Activated CD4-positive, CD25-positive, alpha-beta regulatory T cell treated with anti-CD3 and anti-CD28 coated beads, Interleukin-2, amount 50 U/mL, for 72 hours (primary cell): ENCODE data around the gene PAFAH1B1.
A peak's percentile ranks its signal among the peaks of the same experiment; 100 is the strongest.

Source experiments
- DNase-seq: peaks from one replicate; pipeline ENCODE4 v3.0.0; 2021

The PAFAH1B1 gene

DNA sequence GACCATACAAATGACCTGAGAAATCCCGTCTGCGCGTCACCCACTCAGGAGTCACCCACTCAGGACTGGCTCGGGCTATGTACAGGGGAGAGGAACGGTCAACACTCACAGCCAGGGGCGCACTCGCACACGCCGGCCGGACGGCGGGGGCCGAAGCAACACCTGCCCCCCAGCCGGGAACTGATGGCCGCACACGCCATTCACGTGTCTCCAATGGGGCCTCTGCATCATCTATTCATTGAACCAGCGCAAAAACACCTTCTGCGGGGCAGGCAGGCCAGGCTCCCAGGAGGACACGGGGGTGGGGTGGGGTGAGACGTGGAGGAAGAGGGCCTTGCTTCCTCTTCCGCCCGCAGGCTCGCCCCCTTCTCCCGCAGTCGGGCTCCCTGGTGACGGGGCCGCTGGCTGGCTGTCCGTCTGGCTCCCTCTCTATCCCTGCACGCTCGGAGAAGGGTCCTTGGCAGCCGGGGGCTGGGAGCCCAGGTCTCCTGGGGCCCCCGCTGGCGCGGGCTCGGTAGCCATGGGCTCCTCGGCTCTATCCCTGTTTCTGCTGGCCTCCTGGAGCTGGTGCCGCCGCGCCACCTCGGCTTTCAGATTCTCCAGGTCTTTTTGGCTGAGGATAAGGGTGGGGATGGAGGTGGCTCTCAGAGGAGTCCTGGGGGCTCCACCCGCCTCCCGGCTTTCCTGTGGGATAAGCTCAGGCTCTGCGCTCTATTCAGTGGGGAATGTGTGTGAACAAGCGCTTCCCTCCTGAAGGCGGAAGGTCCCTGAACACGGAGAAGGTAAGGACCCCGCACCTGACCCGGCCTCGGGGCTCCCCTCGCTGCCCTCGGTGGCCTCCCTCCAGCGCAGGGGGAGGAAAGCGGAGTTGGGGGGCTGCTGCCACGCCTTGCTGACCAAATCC lies 97.0 kb downstream of the PAFAH1B1 start:
- no peak for DNase-seq

DNA sequence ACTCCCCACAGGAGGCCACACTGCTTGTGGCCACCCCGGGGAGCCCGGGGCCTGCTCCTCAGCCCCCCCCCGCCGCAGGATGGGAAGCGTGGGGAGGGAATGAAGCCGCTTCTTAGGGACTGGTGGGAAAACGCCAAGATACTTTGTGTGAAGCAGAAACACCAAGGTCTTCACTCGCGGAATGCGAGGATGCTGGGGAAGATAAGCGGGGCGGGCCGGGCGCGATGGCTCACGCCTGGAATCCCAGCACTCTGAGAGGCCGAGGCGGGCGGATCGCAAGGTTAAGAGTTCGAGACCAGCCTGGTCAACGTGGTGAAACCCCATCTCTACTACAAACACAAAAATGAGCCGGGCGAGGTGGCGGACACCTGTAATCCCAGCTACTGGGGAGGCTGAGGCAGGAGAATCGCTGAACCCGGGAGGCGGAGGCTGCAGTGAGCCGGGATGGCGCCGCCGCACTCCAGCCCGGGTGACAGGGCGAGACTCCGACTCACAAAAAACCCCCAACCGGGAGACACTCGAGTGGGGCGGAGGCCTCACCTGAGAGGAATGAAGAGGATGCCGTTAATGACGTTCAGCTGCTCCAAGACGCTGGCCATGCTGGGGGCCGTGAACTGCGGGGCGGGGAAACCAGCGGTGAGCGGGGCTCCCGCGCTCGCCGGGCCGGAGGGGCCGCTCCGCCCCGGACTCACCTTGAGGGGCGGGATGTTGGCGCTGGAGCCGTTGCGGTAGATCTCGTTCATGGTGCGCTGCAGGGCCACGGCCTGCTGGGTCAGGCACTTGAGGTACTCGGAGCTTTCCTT lies 97.8 kb downstream of the PAFAH1B1 start:
- no peak for DNase-seq

DNA sequence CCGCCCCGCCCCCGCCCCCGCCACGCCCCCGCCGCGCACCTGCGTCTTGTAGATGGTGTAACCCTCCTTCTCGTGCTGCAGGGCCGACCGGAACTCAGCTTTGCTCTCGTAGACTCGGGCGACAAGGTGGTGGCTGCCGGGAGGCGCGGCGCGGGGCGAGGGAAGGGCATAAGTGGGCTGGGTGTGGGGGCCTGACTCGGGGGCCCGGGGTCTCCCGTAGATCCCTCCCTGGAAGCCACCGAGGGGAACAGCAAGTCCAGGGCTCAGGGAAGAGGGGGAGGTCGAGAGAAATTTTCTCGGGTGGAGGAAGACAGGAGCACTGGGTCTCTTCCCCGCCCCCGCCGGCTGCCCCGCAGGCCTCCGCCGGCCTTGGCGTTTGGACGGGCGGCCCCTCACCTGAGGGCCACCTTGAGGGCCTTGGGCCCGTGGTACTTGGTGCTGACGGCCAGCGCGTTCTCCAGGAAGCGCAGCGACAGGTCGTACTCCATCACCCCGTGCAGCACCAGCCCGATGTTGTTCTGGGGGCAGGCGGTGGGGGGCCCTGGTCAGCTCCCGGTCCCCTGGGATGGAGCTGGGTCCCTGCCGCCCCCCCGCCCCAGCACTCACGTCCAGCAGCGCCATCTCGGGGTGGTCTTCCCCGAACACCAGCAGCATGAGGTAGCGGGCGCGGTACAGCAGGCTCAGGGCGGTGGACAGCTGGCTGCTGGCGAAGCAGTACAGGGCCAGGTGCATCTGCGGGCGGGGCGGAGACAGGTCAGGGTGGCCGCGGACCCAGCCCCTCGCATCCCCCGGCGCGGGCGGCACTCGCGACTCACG lies 98.7 kb downstream of the PAFAH1B1 start:
- no peak for DNase-seq

DNA sequence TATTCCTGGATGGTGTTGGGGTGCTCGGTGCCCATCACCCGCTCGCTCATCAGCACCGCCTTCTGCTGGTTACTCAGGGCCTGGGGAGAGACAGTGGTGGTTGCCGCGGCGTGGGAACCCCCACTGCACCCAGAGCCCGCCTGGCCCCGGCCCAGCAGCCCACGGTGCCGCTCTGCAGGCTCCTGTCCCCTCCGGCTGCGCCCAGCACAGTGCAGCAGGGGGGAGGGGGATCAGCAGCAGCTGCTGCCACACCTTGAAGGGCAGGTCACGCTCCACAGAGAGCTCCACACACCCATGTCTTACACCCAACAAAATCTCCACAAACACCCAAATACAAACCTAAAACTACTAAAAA lies 99.3 kb downstream of the PAFAH1B1 start:
- DNase-seq = no peak

DNA sequence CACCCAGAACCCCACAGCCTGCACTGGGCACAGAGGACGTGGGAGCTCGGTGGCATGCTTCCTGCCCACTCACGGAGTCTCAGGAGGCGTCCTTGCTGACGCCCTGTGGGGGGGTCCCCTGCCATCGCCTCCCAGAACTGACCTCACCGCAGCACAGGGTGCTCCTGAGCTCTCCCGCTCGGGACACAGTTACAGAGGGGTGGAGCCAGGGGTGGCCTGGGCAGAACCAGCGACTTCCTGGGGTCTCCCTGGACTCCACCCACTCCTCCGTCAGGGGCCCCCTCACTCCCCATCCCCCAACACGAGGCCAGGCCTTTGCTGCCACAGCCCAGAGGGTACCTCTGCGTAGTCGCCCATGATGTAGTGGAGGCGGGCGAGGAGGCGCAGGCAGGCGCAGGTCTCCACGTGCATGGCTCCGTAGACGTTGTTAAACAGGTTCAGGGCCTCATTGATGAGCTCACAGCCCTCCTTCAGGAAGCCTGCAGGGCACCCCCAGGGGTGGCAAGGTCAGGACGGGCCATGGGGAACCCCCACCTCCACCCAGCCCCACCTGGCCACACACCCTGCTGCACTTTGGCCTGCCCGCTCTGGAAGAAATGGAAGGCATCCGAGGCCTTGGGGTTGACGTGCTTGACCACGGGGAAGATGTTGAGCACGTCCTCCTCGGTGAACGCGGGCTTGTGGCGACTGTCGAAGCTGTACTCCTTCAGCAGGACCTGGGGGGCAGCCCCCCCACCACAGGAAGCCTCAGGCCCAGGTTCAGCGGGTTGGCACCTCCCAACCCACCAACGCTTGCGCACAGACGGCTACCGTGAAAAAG lies 100.3 kb downstream of the PAFAH1B1 start:
- DNase-seq = no peak

DNA sequence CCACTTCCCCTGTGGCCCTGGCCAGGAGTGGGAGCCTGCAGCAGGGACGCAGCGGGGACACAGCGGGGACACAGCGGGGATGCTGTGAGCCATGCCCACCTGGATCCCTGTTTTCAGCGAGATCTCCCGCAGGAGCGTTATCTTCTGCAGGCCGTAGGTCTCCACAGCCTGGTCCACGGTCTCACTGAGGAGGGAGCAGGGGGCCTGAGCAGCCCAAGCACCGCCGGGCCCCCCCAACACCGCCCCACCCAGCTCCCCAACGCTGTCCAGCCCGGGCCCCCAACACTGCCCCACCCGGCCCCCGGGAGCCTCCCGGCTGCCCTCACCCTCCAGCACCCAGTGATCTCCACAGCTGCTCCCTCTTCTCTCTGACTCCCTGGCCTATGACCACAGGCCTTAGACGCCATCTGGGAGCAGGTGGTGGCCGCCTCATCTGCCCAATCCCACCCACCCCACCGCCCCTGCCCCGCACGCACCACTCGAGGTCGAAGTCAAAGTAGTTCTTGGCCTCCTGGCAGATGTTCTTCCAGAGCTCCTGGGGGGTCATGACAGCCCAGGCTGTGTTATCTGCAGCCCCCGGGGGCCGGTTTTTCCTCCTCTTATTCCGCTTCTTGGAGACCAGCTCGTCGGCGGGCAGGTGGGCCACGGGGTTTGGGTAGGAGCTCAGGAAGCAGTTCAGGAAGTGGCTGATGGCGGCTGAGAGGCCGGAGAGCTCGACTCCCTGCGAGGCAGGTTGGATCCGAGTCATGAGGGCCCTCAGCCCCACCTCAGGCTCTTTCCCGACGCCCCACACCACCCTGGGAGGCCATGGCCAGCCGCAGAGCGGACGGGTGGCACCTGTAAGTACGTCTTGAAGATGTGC lies 101.2 kb downstream of the PAFAH1B1 start:
- no peak for DNase-seq

DNA sequence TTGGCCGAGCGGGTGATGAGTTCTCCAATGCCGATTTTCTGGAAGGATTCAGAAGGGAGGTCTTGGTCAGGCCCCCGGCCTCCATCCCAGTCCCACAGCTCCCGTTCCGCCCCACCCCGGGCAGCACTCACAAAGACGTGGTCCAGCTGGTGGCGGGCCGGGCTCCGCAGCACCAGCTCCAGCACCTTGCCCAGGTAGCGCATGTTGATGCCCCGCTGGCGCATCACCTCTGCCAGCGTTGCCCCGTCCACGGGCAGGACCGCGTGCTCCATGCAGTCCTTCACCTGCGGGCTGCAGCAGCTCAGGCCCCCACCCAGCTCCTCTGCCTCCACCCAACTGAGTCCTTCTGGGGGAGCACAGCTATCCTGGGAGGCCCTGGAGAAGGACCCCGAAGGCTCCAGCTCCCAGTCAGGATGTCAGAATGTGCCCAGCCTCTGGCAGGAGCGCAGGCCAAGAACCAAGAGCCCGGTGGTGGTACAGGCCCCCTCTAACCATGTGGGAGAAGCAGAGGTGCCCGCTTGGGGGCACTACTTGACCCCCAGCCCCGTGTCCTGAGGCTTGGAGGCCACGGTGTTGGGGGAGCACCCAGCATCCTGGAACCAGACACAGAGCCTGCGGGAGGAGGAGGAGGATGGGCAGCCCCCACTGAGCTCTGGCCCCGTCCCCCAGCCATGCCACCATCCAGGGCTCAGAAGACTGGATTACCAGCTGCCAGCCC lies 101.9 kb downstream of the PAFAH1B1 start:
- DNase-seq = no peak

DNA sequence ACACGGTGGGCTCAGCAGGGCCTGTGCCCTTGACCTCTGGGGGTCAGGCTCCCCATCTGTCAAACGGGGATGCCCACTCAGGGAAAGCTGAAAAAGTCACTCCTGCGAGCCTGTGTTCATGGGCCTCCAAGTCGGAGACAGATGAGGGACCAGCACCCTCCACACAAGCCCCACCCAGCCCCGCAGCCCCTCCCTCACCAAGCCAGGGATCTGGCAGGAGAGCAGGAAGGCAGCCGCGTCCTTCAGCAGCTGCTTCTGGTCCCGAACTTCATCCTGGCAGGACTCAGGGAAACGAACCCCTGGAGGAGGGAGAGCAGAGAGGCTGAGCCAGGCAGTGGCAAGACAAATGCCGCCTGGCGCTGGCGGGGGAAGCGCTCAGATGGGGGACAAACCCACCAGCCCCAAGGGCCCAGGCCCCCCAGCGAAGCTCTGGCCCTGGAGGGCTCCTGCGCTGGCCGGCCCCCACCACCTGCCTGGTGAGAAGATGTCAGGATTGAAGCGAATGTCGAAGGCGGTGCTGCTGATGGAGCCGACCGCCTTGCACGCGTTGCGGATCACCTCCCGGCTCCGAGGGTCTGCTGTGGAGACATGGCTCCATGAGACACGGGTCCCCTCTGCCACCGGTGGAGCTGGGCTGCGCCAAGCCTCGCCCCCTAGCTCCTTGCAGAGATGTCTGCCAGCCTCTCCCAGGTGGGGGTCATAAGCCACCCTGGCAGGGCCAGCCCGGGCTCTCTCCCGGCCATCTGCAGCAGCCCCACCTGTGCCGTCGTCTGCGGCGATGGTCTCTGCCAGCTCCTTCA lies 102.7 kb downstream of the PAFAH1B1 start:
- DNase-seq = no peak

DNA sequence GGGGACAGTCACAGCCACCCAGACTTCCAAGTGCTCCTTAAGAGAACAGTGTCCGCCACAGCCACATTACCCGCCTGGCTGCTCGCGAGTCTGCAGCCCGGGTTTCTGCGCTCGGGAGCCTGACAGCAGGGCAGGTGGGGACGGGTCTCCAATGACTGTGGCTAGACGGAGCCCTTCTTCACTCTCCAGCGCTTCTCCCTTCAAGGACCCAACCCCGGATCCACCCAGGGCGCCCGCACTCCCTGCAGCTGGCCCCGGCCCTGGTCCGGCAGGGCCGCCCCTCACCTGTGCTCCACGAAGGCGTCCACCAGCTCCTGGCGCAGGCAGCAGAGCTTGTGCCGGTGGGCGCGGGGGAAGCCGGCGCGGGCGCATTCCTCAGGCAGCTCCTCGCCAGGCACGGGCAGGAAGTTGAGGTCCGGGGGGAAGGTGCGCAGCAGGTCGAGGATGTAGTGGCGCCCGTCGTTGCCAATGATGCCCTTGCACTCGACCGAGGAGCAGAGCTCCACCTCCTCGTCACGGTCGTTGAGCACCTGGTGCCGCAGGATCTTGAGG lies 104.2 kb downstream of the PAFAH1B1 start:
- no peak for DNase-seq

DNA sequence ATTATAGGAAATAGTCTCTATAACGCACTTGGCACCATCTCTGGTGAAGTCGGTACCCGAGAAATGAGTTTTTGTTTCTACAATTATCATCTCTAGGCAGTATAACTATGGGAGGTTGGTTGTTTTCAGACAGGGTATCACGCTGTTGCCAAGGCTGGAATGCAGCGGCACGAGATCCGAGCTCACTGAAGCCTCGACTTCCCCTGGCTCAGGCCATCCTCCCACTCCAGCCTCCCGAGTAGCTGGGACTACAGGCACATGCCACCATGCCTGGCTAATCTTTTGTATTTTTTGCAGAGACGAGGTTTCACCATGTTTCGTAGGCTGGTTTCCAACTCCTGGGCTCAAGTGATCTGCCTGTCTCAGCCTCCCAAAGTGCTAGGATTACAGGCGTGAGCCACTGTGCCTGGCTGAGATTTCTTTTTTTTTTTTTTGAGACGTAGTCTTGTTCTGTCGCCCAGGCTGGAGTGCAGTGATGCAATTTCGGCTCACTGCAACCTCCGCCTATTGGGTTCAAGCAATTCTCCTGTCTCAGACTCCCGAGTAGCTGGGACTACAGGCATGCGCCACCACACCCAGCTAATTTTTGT lies 105.9 kb downstream of the PAFAH1B1 start:
- DNase-seq = peak; percentile 16

DNA sequence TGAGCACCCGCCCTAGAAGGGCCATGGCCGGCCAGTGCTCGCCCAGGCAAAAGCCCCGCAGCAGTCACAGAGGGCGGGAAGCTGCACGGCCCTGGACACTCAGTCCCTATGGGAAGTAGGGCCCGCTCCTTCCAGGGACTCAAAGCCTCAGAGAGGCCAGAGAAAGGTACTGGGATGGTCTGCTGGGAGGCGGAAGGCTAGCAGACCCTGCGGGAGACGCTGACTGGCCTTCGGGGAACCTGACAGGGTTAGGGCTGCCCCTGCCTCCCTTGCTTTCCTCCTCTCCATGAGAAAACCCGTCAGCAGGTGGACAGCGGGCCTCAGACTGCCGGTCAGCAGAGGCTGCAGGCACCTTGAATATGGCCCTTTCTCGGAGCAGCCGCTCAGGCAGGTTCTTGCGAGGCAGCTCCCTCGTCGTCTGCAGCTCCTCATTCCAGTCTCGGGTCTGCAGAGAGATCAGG lies 106.6 kb downstream of the PAFAH1B1 start:
- DNase-seq = peak; percentile 17

DNA sequence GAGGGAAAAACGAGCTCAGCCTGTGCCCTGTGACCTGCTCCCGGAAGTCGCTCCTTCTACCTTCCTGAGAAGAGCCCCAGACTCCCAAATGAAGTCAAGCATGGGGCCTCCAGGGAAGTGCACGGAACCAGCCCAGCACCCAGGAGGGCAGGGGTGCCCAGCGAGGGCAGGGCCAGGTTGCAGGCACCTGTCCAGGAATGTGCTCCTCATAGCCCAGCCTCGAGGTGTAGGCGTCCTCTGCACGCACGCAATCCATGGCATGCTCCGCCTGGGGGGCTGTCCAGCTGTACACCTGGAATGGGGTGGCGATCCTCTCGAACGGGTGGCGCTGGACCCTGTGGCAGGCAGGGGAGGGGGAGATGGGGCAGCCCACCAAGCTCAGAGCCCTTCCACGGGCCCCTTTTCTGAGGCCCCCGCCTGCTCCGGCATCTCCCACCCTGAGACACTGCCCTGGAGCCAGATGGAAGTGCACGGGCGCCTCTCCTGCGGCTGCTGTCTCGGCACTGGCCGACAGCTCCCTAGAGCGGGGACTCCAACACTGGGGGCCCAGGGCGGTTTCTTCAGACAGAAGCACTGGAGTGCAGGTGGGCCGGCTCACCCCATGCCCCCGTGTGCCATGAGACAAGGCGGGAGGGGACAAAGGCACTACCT lies 107.2 kb downstream of the PAFAH1B1 start:
- peak; percentile 16 for DNase-seq

DNA sequence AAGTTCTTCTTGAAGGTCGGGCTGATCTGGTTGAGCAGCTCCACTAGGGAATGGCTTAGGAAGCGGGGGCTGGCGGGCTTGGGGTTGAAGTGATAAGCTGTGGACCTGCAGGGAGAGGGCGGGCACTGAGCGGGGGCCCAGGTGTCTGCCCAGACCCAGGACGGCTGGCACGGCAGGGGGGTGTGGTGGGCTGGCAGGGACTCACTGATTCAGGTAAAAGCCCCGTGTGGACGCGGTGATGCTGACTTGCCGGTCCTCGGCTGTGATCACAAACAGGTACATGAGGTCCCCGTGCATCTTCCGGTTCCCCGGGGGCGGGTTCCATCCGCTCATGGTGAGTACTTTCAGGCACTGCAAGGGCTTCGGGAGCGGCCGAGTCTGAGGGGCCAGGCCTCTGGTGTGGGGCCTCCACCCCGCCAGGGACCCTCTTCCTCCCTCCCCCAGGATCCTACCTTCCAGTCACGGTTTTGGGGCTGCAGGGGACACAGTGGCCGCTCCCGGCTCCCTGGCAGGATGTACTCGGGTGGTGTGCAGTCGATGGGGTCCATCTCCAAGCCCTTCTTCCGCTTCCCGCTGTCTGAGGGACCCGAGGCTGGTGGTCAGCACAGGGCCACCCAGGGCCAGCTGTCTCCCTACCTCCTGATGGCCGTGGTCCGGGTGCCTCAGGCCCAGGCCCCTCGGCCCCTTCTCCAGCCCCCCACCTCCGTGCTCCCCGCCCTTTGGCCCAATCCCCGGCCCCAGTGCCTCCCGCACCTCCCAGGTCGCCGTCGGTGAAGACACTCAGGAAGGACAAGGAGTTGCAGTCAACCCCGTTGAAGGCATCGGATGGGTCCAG lies 107.9 kb downstream of the PAFAH1B1 start:
- no peak for DNase-seq

DNA sequence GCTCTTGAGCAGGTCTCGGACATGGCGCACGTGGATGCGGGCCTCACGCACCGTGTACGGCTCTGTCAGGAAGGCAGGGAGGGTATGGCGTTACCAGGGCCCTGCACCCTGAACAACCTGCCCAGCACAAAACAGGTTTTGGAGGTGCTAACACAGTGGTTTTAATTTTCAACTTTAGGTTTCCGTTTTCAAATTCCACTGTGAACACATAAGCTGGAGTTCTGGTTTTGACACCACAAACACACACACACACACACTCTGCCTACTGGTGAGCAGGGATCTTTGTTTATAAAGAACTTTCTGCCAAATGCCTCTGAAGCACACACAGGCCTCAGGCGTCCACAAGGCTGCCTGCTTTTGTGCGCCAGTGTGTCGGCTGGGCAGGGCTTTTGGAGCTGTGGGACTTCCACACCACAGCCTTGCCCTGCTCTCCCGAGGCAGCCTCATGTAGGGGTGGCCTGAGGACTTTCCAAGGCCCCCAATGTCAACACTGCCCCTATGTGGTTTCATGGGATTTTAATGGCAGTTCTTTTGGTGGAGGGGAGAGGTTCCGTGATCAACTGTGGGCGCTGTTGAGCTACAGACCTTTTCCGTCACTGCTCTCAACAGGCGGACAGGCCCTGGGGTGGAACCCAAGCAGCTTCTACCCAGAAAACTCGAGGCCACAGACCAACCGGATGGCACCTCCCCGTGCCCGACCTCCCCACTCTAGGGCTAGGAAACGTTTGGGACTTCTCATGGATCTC lies 108.7 kb downstream of the PAFAH1B1 start:
- no peak for DNase-seq

DNA sequence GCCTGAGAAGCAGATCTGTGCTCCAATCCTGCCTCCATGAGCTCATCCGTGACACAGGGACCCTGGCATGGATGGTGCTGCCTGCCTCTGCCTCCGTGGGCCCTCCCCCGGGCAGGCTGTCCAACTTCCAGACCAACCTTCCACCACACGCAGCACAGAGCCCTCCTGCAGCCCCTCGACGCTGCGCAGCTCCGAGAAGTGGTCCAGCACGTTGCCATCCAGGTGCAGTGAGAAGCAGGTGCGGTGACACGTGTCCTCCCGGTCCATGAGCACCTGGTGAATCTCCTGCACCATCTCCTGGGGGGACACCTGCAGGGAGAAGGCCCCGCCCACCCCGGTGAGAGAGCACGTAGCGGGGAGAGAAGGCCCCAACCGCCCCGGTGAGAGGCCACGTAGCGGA lies 109.7 kb downstream of the PAFAH1B1 start:
- DNase-seq = no peak

DNA sequence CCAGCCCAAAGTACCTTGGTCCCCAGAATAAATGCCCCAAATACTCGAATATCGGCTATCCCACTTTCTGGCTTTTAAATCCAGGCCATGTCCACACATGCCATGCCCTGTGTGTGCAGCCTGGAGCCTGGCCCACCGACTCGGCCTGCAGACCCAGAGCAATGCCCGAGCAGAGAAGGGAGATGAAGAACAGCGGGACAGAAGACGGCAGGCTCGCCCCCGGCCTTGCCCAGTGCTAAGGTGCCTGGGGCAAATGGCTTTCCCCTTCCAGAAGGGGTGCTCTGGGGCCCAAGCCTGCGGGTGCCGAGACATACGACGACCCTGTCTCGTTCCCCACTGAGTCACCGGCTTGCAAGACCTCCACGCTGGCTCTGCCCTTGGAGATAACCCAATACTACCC lies 110.2 kb downstream of the PAFAH1B1 start:
- no peak for DNase-seq
